KMS-11 (cell line): ENCODE results near the gene C4orf46.

ENCODE experiments used
- H2AFZ ChIP-seq: fragments of 200-600 bp; sonication (generic); 2 replicates; pipeline ENCODE4 v1.6.1; 2016; ENCODE audit warnings: antibody characterized with exemption, mixed run types, low read depth
- H3K27ac ChIP-seq: fragments of 200-600 bp; sonication (generic); 2 replicates; pipeline ENCODE4 v1.6.1; 2016; ENCODE audit warnings: mild to moderate bottlenecking, mixed run types
- H3K27me3 ChIP-seq: fragments of 200-600 bp; sonication (generic); 2 replicates; pipeline ENCODE4 v1.6.1; 2017; ENCODE audit warnings: mild to moderate bottlenecking, low read depth, mixed run types, moderate library complexity; ENCODE audit not compliant: insufficient read depth
- H3K36me3 ChIP-seq: fragments of 200-600 bp; sonication (generic); 2 replicates; pipeline ENCODE4 v1.6.1; 2017; ENCODE audit warnings: mild to moderate bottlenecking, mixed run types; ENCODE audit not compliant: insufficient read depth
- H3K4me1 ChIP-seq: fragments of 200-600 bp; sonication (generic); 2 replicates; pipeline ENCODE4 v1.6.1; 2016; ENCODE audit warnings: mild to moderate bottlenecking, low read depth, mixed run types; ENCODE audit not compliant: poor library complexity, severe bottlenecking
- H3K4me2 ChIP-seq: fragments of 200-600 bp; sonication (generic); 2 replicates; pipeline ENCODE4 v1.7.0; 2016; ENCODE audit warnings: mild to moderate bottlenecking, mixed run types
- H3K4me3 ChIP-seq: fragments of 200-600 bp; sonication (generic); IDR thresholded peaks from 2 replicates; pipeline ENCODE4 v1.6.1; 2017; ENCODE audit warnings: low read depth, low read length, mixed read lengths; ENCODE audit not compliant: insufficient read depth
- H3K79me2 ChIP-seq: fragments of 200-600 bp; sonication (generic); 2 replicates; pipeline ENCODE4 v1.6.1; 2016; ENCODE audit warnings: low read depth, mixed run types; ENCODE audit not compliant: insufficient read depth
- H3K9ac ChIP-seq: fragments of 200-600 bp; sonication (generic); 2 replicates; pipeline ENCODE4 v1.6.1; 2016; ENCODE audit warnings: mild to moderate bottlenecking, mixed run types
- H4K20me1 ChIP-seq: fragments of 200-600 bp; sonication (generic); 2 replicates; pipeline ENCODE4 v1.6.1; 2016; ENCODE audit warnings: mild to moderate bottlenecking, mixed run types; ENCODE audit not compliant: insufficient read depth
- TF ChIP-seq, protein P1 (sequence below): fragments of 200-600 bp; sonication (generic); conservative IDR thresholded peaks from 2 replicates; pipeline ENCODE4 v1.6.1; 2017; ENCODE audit warnings: low read depth, mild to moderate bottlenecking, antibody characterized with exemption, low read length, moderate library complexity, mixed read lengths

Gene C4orf46

DNA sequence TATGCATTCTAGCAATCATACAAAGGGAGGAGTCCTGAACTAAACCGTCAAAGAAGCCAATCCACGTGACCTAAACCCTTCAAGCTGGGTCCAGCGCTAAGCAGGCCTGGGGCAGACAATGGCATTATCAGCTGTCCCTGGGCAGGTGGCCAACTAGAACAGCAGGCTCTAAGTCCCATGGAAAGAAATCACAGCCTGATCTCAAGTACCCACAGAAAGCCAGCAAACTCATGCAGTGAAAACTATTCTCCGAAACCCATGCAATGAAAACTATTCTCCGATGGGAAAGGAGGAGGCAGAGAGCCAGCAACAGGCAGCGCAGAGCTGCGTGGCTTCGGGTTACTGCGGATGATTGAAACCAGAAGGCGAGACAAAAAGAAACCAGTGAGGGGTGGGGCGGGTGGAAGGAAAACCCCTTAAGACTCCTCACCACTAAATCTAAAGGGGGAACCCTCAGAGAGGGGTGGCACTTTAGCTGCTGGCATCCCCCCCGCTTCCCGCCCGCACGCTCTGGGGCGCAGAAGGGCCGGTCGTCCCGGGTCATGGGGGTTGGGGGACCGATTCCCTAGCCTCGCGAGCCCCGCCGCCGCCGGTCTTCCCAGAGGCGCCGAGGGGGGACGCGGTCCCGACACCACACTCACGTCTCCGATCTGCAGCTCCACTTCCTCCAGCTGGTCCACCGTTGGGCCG, 567 bp downstream of the C4orf46 start:
- Histone ChIP-seq H3K4me2 (peak overlapping the region; percentile 75), H3K9ac (peak overlapping the region; percentile 90), H3K79me2 (peaks cover 44% of the 10 kb centered on the region), H3K36me3 (no peaks in the 10 kb centered on the region), H2AFZ (peak overlapping the region; percentile 96), H4K20me1 (no peaks in the 10 kb centered on the region; the same call in 1 of the 2 replicates), H3K27ac (peak overlapping the region; percentile 91), H3K27me3 (no peaks in the 10 kb centered on the region), H3K4me1 (peaks cover 33% of the 10 kb centered on the region), H3K4me3 (peak overlapping the region; percentile 32)
- TF ChIP-seq, protein P1, sequence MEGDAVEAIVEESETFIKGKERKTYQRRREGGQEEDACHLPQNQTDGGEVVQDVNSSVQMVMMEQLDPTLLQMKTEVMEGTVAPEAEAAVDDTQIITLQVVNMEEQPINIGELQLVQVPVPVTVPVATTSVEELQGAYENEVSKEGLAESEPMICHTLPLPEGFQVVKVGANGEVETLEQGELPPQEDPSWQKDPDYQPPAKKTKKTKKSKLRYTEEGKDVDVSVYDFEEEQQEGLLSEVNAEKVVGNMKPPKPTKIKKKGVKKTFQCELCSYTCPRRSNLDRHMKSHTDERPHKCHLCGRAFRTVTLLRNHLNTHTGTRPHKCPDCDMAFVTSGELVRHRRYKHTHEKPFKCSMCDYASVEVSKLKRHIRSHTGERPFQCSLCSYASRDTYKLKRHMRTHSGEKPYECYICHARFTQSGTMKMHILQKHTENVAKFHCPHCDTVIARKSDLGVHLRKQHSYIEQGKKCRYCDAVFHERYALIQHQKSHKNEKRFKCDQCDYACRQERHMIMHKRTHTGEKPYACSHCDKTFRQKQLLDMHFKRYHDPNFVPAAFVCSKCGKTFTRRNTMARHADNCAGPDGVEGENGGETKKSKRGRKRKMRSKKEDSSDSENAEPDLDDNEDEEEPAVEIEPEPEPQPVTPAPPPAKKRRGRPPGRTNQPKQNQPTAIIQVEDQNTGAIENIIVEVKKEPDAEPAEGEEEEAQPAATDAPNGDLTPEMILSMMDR, result no peak

DNA sequence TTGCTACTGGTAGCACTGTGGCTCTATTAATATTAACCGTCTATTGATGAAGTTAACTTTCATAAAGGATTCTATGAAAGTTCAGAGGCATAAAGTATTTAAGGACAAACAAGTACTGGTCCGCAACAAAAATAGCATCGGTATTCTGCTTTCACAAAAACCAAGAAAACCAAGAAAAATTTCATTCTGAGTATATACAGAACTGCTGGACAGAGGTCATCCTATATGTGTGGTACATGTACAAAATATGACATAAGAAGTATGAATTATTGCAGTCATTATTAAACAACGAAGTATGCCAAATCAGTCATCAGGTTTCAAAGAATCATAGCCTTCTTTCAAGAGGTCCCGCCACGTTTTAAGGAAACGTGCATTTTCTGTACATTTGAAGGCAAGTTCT, 2.4 kb downstream of the C4orf46 start:
- Histone ChIP-seq H4K20me1 (no peaks in the 10 kb centered on the region; the same call in 1 of the 2 replicates), H3K27me3 (no peaks in the 10 kb centered on the region), H3K79me2 (peaks cover 44% of the 10 kb centered on the region), H3K4me1 (peaks cover 33% of the 10 kb centered on the region), H3K4me2 (peak overlapping the region; percentile 75; the same call in 1 of the 2 replicates), H3K36me3 (no peaks in the 10 kb centered on the region), H2AFZ (no peak overlapping the region), H3K9ac (no peak overlapping the region), H3K4me3 (no peak overlapping the region), H3K27ac (no peak overlapping the region)
- TF ChIP-seq, protein P1, result no peak

DNA sequence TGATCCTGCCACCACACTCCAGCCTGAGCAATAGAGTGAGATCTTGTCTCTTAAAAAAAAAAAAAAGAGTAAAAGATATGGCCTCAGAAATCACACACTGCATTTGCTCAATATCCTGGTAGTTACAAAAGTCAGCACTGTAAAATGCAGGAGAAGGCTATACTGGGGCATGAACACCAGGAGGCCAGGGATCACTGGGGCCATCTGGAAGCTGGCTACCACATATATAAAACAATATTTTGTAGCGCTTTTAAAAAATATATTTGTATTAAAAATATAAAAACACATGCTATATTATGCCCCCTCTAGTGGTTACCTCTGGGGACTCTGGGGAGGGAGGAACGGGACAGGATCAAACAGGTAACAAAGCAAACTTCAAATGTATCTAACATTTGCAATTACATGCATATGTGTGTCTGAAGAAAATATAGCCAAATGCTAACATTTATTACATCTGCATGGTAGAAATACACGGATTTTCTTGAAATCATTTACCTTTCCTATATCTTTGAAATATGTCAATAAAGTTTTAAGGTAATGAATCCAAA, 4.0 kb downstream of the C4orf46 start:
- H3K4me3 ChIP-seq, result no peak overlapping the region
- H3K27ac ChIP-seq, result no peak overlapping the region
- H3K9ac ChIP-seq, result no peak overlapping the region
- H3K79me2 ChIP-seq, result peaks cover 44% of the 10 kb centered on the region
- H3K4me2 ChIP-seq, result no peak overlapping the region
- peaks cover 21% of the 10 kb centered on the region for H3K4me1 ChIP-seq
- H4K20me1 ChIP-seq, result no peaks in the 10 kb centered on the region; the same call in 1 of the 2 replicates
- H2AFZ ChIP-seq, result no peak overlapping the region
- TF ChIP-seq, protein P1, result peak; percentile 81
- no peaks in the 10 kb centered on the region for H3K27me3 ChIP-seq
- H3K36me3 ChIP-seq, result no peaks in the 10 kb centered on the region

DNA sequence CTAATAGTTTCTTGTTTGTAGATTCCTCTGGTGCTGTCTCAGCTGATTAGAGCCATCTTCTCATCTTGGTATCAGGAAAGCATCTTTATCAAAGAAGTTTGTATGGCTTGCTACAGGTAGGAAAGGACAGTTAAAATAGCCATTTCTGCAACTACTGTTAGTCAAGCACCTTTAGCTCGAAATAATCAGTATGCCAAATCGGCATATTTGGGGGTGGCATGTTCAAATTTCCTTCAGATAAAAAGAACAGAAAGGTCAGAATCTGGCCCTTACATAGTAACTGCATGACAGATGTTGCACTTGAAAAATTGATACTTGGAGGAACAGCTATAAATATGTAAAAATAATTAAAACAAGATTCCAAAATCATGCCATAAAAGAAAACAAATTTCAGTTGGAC, 4.8 kb downstream of the C4orf46 start:
- no peak overlapping the region for H2AFZ ChIP-seq
- H3K27ac ChIP-seq, result no peak overlapping the region
- H3K4me1 ChIP-seq, result peaks cover 21% of the 10 kb centered on the region
- TF ChIP-seq, protein P1, result no peak
- H3K4me2 ChIP-seq, result no peak overlapping the region
- H3K36me3 ChIP-seq, result no peaks in the 10 kb centered on the region
- no peaks in the 10 kb centered on the region; the same call in 1 of the 2 replicates for H4K20me1 ChIP-seq
- H3K4me3 ChIP-seq, result no peak overlapping the region
- no peaks in the 10 kb centered on the region for H3K27me3 ChIP-seq
- no peak overlapping the region for H3K9ac ChIP-seq
- peaks cover 44% of the 10 kb centered on the region for H3K79me2 ChIP-seq
